OCI-LY3 (cell line): ENCODE results near the gene GPHN.

ENCODE experiments used
- H2AFZ ChIP-seq: fragments of 200-600, 300-600 bp; shearing (Covaris generic); 2 replicates; pipeline ENCODE4 v1.6.0; 2014; ENCODE audit warnings: antibody characterized with exemption, low read depth, low read length
- H3K27ac ChIP-seq: fragments of 200-600, 300-600 bp; sonication (generic); 2 replicates; pipeline ENCODE4 v1.5.1; 2014; ENCODE audit warnings: mild to moderate bottlenecking, low read length, moderate library complexity, mixed read lengths
- H3K27me3 ChIP-seq: fragments of 200-600, 300-600 bp; sonication (generic); 2 replicates; pipeline ENCODE4 v1.6.1; 2014; ENCODE audit warnings: low read depth, low read length, mixed read lengths
- H3K36me3 ChIP-seq: fragments of 200-600, 300-600 bp; sonication (generic); replicated peaks from 2 replicates; pipeline ENCODE3; 2014; ENCODE audit warnings: low read depth, low read length, mixed read lengths
- H3K4me1 ChIP-seq: fragments of 300-600, 200-600 bp; sonication (generic); 2 replicates; pipeline ENCODE4 v1.6.1; 2014; ENCODE audit warnings: low read length, mixed read lengths
- H3K4me2 ChIP-seq: fragments of 200-600, 300-600 bp; sonication (generic); 2 replicates; pipeline ENCODE4 v1.6.1; 2014; ENCODE audit warnings: low read length, mixed read lengths
- H3K4me3 ChIP-seq: fragments of 300-600, 200-600 bp; sonication (generic); 2 replicates; pipeline ENCODE4 v1.5.1; 2014; ENCODE audit warnings: antibody characterized with exemption, mild to moderate bottlenecking, low read length, moderate library complexity
- H3K79me2 ChIP-seq: fragments of 300-600, 200-600 bp; shearing (Covaris generic); 2 replicates; pipeline ENCODE4 v1.6.1; 2014; ENCODE audit warnings: mild to moderate bottlenecking, low read length, mixed read lengths
- H3K9ac ChIP-seq: fragments of 300-600, 200-600 bp; shearing (Covaris generic); 2 replicates; pipeline ENCODE4 v1.6.0; 2014; ENCODE audit warnings: mild to moderate bottlenecking, low read length, moderate library complexity
- H3K9me3 ChIP-seq: fragments of 200-600, 300-600 bp; shearing (Covaris generic); 2 replicates; pipeline ENCODE4 v1.6.1; 2014; ENCODE audit warnings: low read length, mixed read lengths; ENCODE audit not compliant: insufficient read depth
- H4K20me1 ChIP-seq: fragments of 200-600, 300-600 bp; sonication (generic); 2 replicates; pipeline ENCODE4 v1.6.1; 2016; ENCODE audit warnings: low read length, mixed read lengths; ENCODE audit not compliant: insufficient read depth
- CTCF ChIP-seq: fragments of 200-600, 300-600 bp; sonication (generic); IDR thresholded peaks from 2 replicates; pipeline ENCODE4 v1.5.1; 2014; ENCODE audit warnings: antibody characterized with exemption, low read length, low read depth
- EZH2phosphoT487 ChIP-seq: fragments of 200-600 bp; shearing (Covaris generic); IDR thresholded peaks from 2 replicates; pipeline ENCODE4 v1.6.1; 2018; ENCODE audit warnings: antibody characterized with exemption, mixed run types, low read depth

Gene GPHN

GRCh38 chr14:67158566-67158965 is 650.6 kb downstream of the GPHN start:
- H4K20me1 ChIP-seq, result no peaks in the 10 kb centered on the region
- no peaks in the 10 kb centered on the region for H3K79me2 ChIP-seq
- H3K9ac ChIP-seq, result no peak overlapping the region
- no peaks in the 10 kb centered on the region for H3K36me3 ChIP-seq
- no peaks in the 10 kb centered on the region for H3K27me3 ChIP-seq
- no peak overlapping the region for H3K4me3 ChIP-seq
- H2AFZ ChIP-seq, result no peak overlapping the region
- no peak overlapping the region for H3K27ac ChIP-seq
- no peaks in the 10 kb centered on the region for H3K9me3 ChIP-seq
- H3K4me1 ChIP-seq, result peaks cover 4% of the 10 kb centered on the region; the same call in 1 of the 2 replicates
- TF ChIP-seq CTCF (no peak), EZH2phosphoT487 (no peak)
- no peak overlapping the region for H3K4me2 ChIP-seq

- Histone ChIP-seq H3K27ac (no peak overlapping the region), H3K4me2 (no peak overlapping the region), H3K4me3 (no peak overlapping the region), H3K4me1 (peaks cover 4% of the 10 kb centered on the region; the same call in 1 of the 2 replicates), H4K20me1 (no peaks in the 10 kb centered on the region), H3K36me3 (no peaks in the 10 kb centered on the region), H3K9me3 (no peaks in the 10 kb centered on the region), H2AFZ (no peak overlapping the region), H3K9ac (no peak overlapping the region), H3K79me2 (no peaks in the 10 kb centered on the region), H3K27me3 (no peaks in the 10 kb centered on the region)
- TF ChIP-seq EZH2phosphoT487, result no peak
- no peak for TF ChIP-seq CTCF
Observed at GRCh38 chr14:67162385-67162784, 654.4 kb downstream of the GPHN start.

- Histone ChIP-seq H3K27ac (no peak overlapping the region), H3K9me3 (no peaks in the 10 kb centered on the region), H2AFZ (no peak overlapping the region), H3K4me3 (no peak overlapping the region), H3K79me2 (no peaks in the 10 kb centered on the region), H3K4me1 (no peaks in the 10 kb centered on the region), H3K9ac (no peak overlapping the region), H3K4me2 (no peak overlapping the region), H4K20me1 (no peaks in the 10 kb centered on the region), H3K27me3 (no peaks in the 10 kb centered on the region), H3K36me3 (no peaks in the 10 kb centered on the region)
- TF ChIP-seq CTCF (peak; percentile 82), EZH2phosphoT487 (no peak)
Observed at GRCh38 chr14:67166450-67166853, 658.5 kb downstream of the GPHN start.

DNA sequence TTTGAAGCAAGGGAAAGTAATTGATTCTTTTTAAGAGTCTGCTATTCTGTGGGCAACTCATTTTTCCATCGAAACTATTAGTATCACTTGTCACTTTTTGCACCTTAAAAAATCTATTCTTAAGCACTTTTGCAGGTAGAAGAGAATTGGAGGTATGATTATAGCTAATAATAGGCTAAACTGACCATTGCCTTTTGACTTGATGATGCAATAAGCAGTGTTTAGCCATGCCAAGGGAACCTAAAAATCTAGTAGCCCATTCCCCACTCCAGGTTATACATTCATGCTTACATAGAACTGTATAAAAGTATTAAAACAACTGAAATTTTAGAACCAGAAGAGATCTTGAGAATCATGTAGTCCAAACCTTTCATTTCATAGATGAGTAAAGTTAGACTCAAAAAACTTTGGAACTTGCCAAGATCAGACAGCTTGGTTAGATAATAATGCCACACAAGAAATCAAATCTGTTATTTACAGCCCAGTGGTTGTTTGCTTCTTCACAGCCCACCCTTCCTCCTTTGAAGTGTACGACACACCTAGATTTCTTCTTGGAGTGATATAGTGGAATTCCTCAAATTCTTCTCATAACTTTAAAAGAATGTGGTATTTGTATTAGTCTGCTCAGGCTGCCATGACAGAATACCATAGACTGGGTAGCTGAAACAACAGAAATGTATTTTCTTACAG is 659.6 kb downstream of the GPHN start:
- no peak overlapping the region for H3K4me3 ChIP-seq
- H4K20me1 ChIP-seq, result no peaks in the 10 kb centered on the region
- no peak overlapping the region for H3K27ac ChIP-seq
- H3K27me3 ChIP-seq, result no peaks in the 10 kb centered on the region
- H3K4me1 ChIP-seq, result no peaks in the 10 kb centered on the region
- no peak overlapping the region for H2AFZ ChIP-seq
- peaks cover 2% of the 10 kb centered on the region for H3K36me3 ChIP-seq
- no peak overlapping the region for H3K4me2 ChIP-seq
- no peaks in the 10 kb centered on the region for H3K9me3 ChIP-seq
- no peaks in the 10 kb centered on the region for H3K79me2 ChIP-seq
- no peak for TF ChIP-seq EZH2phosphoT487
- no peak for TF ChIP-seq CTCF
- H3K9ac ChIP-seq, result no peak overlapping the region
